ENCODE results near the gene F10. TPM values are rescaled to one million over a fixed set of nuclear protein-coding genes. Genes with fewer than 3 reads are reported as not detected.

Gene F10
- total RNA-seq, 4 donors from 2014 or later, result 0.61 to 21.6 (median 4.5) TPM

DNA sequence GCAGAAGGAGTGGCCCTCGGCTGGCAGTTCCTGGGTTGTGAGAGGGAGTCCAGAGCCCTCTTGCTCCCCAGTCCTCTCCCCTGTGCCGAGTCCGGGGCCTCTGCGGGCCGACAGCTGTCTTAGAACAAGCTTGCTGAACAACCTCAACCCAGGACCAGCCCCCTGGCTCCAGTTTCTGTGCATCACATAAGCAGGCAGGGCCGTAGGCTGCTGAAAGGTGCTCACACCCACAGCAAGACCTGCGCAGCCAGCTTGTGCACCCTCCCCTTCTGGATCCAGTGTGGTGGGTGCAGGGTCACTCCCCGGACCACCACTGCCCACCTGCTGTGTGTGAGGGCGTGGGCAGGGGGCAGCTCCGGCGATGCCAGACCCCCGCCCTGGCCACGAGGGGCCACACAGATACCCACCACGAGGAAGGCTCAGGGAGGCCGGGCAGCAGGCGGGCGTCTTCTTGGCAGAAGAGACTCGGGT lies 42.2 kb upstream of the F10 start:
- intact Hi-C loops (cut with DNase I), result no loop called here
- H3K27ac ChIP-seq, result no peak overlapping the region
- peaks cover 0 to 12% (median 0%) of the 10 kb centered on the region in 3 donors for H3K4me1 ChIP-seq
- peaks cover 0 to 73% (median 0%) of the 10 kb centered on the region in 3 donors for H3K36me3 ChIP-seq
- no peaks in the 10 kb centered on the region for H3K9me3 ChIP-seq
- H3K27me3 ChIP-seq, result no peaks in the 10 kb centered on the region
- DNase-seq, result no peak
- no peak overlapping the region for H3K4me3 ChIP-seq
- WGBS, 2 donors, result 60 to 82% methylated on average over 3 to 5 of the region's 18 CpGs
- TF ChIP-seq, protein P1, sequence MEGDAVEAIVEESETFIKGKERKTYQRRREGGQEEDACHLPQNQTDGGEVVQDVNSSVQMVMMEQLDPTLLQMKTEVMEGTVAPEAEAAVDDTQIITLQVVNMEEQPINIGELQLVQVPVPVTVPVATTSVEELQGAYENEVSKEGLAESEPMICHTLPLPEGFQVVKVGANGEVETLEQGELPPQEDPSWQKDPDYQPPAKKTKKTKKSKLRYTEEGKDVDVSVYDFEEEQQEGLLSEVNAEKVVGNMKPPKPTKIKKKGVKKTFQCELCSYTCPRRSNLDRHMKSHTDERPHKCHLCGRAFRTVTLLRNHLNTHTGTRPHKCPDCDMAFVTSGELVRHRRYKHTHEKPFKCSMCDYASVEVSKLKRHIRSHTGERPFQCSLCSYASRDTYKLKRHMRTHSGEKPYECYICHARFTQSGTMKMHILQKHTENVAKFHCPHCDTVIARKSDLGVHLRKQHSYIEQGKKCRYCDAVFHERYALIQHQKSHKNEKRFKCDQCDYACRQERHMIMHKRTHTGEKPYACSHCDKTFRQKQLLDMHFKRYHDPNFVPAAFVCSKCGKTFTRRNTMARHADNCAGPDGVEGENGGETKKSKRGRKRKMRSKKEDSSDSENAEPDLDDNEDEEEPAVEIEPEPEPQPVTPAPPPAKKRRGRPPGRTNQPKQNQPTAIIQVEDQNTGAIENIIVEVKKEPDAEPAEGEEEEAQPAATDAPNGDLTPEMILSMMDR (IDR thresholded peaks at IDR 0.05), result no peak
- no peak for TF ChIP-seq POLR2A (IDR thresholded peaks at IDR 0.05)

DNA sequence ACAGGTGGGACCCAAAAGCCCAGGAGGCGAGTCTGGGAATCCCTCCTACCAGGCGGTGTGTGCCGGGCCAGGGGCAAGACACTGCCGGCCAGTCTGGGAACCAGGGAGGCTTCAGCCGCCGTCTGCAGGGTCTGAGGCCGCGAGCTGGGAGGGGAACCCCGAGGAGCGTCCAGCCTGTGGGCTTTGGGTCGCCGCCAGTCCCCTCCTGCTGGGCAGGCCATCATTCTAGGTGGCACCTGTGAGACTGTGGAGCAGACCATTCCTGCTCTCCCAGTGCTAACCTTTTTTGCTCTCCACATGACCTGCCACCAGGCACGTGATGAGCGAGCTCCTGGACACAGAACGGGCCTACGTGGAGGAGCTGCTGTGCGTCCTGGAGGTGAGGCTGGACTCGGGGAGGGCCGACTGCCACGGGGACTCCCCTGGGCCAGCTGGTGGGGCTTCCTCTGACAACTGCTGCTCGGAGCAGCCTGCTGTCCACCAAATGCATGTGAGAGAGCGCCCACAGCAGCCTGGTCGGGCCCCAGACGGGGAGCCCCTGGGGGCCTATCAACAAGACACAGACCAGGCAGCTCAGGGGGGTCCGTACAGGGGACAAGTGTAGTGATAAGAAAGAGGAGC lies 41.6 kb upstream of the F10 start:
- Histone ChIP-seq H3K27me3 (no peaks in the 10 kb centered on the region), H3K36me3 (peaks cover 0 to 70% (median 0%) of the 10 kb centered on the region in 3 donors), H3K4me1 (peaks cover 0 to 12% (median 0%) of the 10 kb centered on the region in 3 donors), H3K9me3 (no peaks in the 10 kb centered on the region), H3K27ac (no peak overlapping the region), H3K4me3 (no peak overlapping the region)
- intact Hi-C loops (cut with DNase I), result no loop called here
- TF ChIP-seq, protein P1 (IDR thresholded peaks at IDR 0.05), result no peak
- no peak for TF ChIP-seq POLR2A (IDR thresholded peaks at IDR 0.05)
- DNase-seq, result no peak
- WGBS, 2 donors, result 70 to 100% methylated on average over 2 of the region's 25 CpGs

DNA sequence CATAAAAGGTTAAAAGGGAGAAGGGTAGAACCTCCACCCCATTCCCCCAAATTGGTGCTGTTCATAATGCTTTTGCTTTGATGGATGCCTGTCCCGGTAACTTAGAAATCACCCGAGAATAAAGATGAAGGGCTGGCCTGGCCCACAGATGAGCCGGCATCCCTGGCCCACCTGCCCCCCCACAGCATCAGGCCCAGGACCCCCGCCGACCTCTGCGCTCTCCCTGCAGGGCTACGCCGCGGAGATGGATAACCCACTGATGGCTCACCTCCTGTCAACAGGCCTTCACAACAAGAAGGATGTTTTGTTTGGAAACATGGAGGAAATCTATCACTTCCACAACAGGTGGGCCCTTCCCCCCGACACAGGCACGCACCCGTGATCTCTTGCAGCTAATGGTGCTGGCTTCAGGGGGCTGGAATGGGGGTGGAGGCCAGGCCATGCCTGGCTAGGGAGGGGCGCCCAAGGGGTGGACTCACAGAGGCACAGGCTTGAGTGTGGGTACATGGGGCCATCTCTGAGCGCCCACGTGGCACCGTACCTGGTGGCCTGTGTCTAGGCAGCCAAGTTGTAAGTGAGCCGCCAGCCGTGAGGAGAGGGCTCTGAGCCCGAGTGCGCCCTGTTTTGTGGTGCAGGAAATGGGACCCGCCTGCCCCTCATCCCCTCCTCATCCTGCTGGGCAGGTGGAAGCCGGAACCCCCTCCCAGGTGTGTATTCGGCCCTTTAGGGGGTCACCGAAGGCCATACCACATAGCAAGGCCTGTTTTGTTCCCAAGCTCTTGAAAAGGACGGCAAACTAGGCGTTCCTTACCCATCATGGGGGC lies 40.2 kb upstream of the F10 start:
- H3K27me3 ChIP-seq, result no peaks in the 10 kb centered on the region
- H3K36me3 ChIP-seq, result peaks cover 0 to 70% (median 0%) of the 10 kb centered on the region in 3 donors
- DNase-seq, result no peak
- H3K9me3 ChIP-seq, result no peaks in the 10 kb centered on the region
- peaks cover 0 to 12% (median 0%) of the 10 kb centered on the region in 3 donors for H3K4me1 ChIP-seq
- intact Hi-C loops (cut with DNase I), result no loop called here
- no peak overlapping the region for H3K4me3 ChIP-seq
- no peak overlapping the region for H3K27ac ChIP-seq
- no peak for TF ChIP-seq POLR2A (IDR thresholded peaks at IDR 0.05)
- TF ChIP-seq, protein P1 (IDR thresholded peaks at IDR 0.05), result no peak
- 71 to 85% methylated on average over 10 to 19 of the region's 26 CpGs for WGBS, 2 donors

DNA sequence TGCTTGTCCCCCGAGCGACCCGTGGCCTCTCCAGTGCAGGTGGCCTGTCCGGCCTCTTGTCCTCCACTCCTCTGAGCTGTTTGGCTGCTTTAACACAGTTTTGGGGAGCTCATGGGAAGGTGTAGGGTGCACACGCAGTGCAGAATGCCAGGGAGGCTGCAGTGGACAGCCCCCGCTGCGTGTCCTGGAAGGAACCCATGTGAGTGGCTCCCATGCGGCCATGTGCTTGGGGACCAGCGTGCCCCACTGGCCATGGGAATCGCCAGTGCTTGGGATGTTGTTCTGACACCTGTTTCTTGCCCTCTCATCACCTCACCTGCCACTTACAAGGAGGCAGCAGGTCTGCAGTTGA lies 39.6 kb upstream of the F10 start:
- Histone ChIP-seq H3K27me3 (no peaks in the 10 kb centered on the region), H3K4me3 (no peak overlapping the region), H3K4me1 (peaks cover 0 to 12% (median 0%) of the 10 kb centered on the region in 3 donors), H3K27ac (no peak overlapping the region), H3K36me3 (peaks cover 0 to 70% (median 0%) of the 10 kb centered on the region in 3 donors), H3K9me3 (no peaks in the 10 kb centered on the region)
- TF ChIP-seq POLR2A (IDR thresholded peaks at IDR 0.05), result no peak
- TF ChIP-seq, protein P1 (IDR thresholded peaks at IDR 0.05), result no peak
- DNase-seq, result no peak
- intact Hi-C loops (cut with DNase I), result no loop called here
- WGBS, 2 donors, result 0 to 97% methylated on average over 1 to 4 of the region's 10 CpGs
